H1 (cell line): Measurements from ENCODE around the gene ACHE. TPM values are rescaled to one million over a fixed set of nuclear protein-coding genes. Genes with fewer than 3 reads are reported as not detected.

Experiments
- SIRT6 ChIP-seq: IDR thresholded peaks from one replicate; pipeline ENCODE4 v1.7.1; 2012; ENCODE audit warnings: low read length, inconsistent platforms
- polyA plus RNA-seq, 7 experiments: library from polyadenylated mRNA; depleted of rRNA in 3 of 7; stranded (reverse) in 5 of 7; unstranded in 2 of 7; fragments of >200 nt in 5 of 7; fragments of 200-250 nt in 2 of 7; gene quantifications; 1 replicate in 5 of 7; 2 replicates in 1 of 7; 4 replicates in 1 of 7; pipeline versions ENCODE4 v1.2.1 to v1.2.3, GENCODE V29; 2011 to 2013; ENCODE audit warnings: missing spikeins in 2 of 7, mixed read lengths in 2 of 7
- total RNA-seq: library from RNA; stranded (reverse); fragmentation: NEBNext Ultra II Directional; extraction: Animal tissue kit (Norgen Biotek cat#: 25700); gene quantifications from 2 replicates; pipeline ENCODE4 v1.2.1, GENCODE V29; 2021
- TF ChIP-seq, protein P1 (sequence below): fragments of 300-600 bp; sonication (generic); IDR thresholded peaks from 2 replicates; pipeline ENCODE4 v1.7.1; 2012; ENCODE audit warnings: low read length, moderate library complexity, mild to moderate bottlenecking, inconsistent platforms; ENCODE audit not compliant: insufficient replicate concordance

Gene ACHE
- total and polyA plus RNA-seq, 2 of the 8 experiments (the other 6 are each of a cell fraction or from before 2014, with no cell fraction given), result 1.4 to 4.3 TPM

DNA sequence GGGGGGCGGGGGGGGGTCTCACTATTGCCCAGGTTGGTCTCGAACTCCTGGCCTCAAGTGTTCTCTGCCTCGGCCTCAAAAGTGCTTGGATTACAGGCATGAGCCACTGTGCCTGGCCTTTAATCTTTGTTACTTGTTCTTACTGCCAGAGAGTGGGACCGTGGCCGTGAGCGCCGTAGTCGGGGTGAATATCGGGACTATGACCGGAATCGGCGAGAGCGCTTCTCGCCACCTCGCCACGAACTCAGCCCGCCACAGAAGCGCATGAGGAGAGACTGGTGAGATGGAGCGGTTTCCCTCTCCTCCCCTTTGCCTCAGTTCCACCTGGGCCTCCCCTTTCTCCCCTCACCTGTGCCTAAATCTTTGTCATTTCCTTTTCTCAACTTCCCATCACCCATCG lies 14.6 kb downstream of the ACHE start (continued):
- TF ChIP-seq, protein P1, sequence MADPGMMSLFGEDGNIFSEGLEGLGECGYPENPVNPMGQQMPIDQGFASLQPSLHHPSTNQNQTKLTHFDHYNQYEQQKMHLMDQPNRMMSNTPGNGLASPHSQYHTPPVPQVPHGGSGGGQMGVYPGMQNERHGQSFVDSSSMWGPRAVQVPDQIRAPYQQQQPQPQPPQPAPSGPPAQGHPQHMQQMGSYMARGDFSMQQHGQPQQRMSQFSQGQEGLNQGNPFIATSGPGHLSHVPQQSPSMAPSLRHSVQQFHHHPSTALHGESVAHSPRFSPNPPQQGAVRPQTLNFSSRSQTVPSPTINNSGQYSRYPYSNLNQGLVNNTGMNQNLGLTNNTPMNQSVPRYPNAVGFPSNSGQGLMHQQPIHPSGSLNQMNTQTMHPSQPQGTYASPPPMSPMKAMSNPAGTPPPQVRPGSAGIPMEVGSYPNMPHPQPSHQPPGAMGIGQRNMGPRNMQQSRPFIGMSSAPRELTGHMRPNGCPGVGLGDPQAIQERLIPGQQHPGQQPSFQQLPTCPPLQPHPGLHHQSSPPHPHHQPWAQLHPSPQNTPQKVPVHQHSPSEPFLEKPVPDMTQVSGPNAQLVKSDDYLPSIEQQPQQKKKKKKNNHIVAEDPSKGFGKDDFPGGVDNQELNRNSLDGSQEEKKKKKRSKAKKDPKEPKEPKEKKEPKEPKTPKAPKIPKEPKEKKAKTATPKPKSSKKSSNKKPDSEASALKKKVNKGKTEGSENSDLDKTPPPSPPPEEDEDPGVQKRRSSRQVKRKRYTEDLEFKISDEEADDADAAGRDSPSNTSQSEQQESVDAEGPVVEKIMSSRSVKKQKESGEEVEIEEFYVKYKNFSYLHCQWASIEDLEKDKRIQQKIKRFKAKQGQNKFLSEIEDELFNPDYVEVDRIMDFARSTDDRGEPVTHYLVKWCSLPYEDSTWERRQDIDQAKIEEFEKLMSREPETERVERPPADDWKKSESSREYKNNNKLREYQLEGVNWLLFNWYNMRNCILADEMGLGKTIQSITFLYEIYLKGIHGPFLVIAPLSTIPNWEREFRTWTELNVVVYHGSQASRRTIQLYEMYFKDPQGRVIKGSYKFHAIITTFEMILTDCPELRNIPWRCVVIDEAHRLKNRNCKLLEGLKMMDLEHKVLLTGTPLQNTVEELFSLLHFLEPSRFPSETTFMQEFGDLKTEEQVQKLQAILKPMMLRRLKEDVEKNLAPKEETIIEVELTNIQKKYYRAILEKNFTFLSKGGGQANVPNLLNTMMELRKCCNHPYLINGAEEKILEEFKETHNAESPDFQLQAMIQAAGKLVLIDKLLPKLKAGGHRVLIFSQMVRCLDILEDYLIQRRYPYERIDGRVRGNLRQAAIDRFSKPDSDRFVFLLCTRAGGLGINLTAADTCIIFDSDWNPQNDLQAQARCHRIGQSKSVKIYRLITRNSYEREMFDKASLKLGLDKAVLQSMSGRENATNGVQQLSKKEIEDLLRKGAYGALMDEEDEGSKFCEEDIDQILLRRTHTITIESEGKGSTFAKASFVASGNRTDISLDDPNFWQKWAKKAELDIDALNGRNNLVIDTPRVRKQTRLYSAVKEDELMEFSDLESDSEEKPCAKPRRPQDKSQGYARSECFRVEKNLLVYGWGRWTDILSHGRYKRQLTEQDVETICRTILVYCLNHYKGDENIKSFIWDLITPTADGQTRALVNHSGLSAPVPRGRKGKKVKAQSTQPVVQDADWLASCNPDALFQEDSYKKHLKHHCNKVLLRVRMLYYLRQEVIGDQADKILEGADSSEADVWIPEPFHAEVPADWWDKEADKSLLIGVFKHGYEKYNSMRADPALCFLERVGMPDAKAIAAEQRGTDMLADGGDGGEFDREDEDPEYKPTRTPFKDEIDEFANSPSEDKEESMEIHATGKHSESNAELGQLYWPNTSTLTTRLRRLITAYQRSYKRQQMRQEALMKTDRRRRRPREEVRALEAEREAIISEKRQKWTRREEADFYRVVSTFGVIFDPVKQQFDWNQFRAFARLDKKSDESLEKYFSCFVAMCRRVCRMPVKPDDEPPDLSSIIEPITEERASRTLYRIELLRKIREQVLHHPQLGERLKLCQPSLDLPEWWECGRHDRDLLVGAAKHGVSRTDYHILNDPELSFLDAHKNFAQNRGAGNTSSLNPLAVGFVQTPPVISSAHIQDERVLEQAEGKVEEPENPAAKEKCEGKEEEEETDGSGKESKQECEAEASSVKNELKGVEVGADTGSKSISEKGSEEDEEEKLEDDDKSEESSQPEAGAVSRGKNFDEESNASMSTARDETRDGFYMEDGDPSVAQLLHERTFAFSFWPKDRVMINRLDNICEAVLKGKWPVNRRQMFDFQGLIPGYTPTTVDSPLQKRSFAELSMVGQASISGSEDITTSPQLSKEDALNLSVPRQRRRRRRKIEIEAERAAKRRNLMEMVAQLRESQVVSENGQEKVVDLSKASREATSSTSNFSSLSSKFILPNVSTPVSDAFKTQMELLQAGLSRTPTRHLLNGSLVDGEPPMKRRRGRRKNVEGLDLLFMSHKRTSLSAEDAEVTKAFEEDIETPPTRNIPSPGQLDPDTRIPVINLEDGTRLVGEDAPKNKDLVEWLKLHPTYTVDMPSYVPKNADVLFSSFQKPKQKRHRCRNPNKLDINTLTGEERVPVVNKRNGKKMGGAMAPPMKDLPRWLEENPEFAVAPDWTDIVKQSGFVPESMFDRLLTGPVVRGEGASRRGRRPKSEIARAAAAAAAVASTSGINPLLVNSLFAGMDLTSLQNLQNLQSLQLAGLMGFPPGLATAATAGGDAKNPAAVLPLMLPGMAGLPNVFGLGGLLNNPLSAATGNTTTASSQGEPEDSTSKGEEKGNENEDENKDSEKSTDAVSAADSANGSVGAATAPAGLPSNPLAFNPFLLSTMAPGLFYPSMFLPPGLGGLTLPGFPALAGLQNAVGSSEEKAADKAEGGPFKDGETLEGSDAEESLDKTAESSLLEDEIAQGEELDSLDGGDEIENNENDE, result no peak
- no peak for TF ChIP-seq SIRT6
